IPS-18a (cell line): ENCODE data around the gene LGALS4.
"Not testable (repeated sequence)": the region's sequence is repeated elsewhere in the genome, so short reads cannot be mapped to it uniquely, and the experiment has no call there.

ENCODE experiments used
- H3K27ac ChIP-seq: one replicate; pipeline ENCODE4 v1.5.1; 2013; ENCODE audit warnings: low read length
- H3K27me3 ChIP-seq: one replicate; pipeline ENCODE4 v1.6.1; 2013; ENCODE audit warnings: mild to moderate bottlenecking, low read length; ENCODE audit not compliant: control insufficient read depth, insufficient read depth
- H3K36me3 ChIP-seq: one replicate; pipeline ENCODE4 v1.6.1; 2013; ENCODE audit warnings: low read depth, low read length; ENCODE audit not compliant: control insufficient read depth
- H3K4me1 ChIP-seq: one replicate; pipeline ENCODE4 v1.6.1; 2013; ENCODE audit warnings: low read depth, low read length; ENCODE audit not compliant: control insufficient read depth
- H3K4me3 ChIP-seq: one replicate; pipeline ENCODE4 v1.5.1; 2013; ENCODE audit warnings: low read length
- H3K9ac ChIP-seq: one replicate; pipeline ENCODE4 v1.6.1; 2013; ENCODE audit warnings: mild to moderate bottlenecking, low read length, moderate library complexity
- H3K9me3 ChIP-seq: one replicate; pipeline ENCODE4 v1.6.1; 2013; ENCODE audit warnings: low read depth, low read length; ENCODE audit not compliant: control insufficient read depth

Gene LGALS4

DNA sequence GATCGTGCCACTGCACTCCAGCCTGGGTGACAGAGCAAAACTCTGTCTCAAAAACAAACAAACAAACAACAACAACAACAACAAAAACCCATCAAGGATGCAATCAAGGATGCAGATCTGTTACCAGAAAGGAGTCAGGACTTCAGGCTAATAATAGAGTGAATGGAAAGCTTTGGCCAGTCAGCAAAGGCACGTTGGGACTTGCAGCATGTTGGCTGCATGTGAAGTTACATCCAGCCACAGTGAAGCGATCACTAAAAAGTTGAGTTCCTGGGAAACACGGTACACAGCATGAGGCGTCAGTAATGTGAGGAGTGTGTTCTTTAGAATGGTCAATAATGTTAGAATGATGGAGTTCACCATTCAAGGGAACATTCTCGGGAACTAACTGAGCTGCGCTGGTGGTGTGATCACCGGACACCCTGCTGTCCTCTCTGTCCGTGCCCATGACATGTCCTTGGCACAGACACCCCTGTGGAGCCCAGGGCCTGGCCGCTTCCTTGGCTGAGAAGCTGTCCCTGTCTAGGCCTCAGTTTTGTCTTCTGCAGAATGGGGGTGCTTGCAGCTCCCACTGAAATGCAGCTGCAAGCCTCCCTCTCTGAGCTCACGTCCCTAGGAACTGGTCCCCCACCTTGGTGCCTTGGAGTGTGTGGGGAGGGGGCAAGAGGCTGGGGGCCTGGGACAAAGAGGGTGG, 26.0 kb downstream of the LGALS4 start:
- Histone ChIP-seq H3K4me3 (no peak overlapping the region), H3K9ac (no peak overlapping the region), H3K27me3 (no peaks in the 10 kb centered on the region), H3K4me1 (no peaks in the 10 kb centered on the region), H3K9me3 (no peaks in the 10 kb centered on the region), H3K36me3 (no peaks in the 10 kb centered on the region), H3K27ac (no peak overlapping the region)

GRCh38 chr19:38786061-38786460, 26.7 kb downstream of the LGALS4 start:
- H3K9me3 ChIP-seq, H3K27me3 ChIP-seq, H3K4me1 ChIP-seq, H3K36me3 ChIP-seq, H3K27ac ChIP-seq, H3K4me3 ChIP-seq, H3K9ac ChIP-seq: not testable (repeated sequence)

DNA sequence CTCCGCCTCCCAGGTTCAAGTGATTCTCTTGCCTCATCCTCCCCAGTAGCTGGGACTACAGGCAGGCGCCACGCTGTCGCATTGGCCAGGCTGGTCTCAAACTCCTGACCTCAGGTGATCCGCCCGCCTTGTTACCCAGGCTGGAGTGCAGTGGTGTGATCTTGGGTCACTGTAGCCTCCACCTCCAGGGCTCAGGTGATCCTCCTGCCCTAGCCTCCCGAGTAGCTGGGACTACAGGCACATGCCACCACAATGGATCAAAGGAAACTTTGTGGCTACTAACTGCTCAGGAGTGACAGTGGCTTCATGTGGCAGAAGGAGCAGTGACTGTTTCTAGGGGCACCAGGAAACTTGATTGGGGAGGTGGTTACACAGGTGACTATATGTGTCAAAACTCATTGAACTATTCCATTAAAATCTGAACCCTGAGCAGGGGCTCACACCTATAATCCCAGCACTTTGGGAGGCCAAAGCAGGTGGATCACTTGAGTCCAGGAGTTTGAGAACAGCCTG, 27.5 kb downstream of the LGALS4 start:
- H3K4me3 ChIP-seq = no peak overlapping the region

DNA sequence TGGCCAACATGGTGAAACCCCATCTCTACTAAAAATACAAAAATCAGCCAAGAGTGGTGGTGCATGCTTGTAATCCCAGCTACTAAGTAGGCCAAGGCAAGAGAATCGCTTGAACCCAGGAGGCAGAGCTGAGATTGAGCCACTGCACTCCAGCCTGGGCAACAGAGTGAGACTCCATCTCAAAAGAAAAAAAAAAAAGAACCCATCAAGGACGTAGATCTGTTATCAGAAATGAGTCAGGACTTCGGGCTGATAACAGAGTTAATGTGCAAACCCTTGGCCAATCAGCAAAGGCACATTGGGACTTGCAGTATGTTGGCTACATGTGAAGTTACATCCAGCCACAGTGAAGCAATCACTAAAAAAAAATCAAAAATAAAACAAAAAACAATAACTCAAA, 28.5 kb downstream of the LGALS4 start:
- Histone ChIP-seq H3K4me1 (no peaks in the 10 kb centered on the region), H3K9me3 (no peaks in the 10 kb centered on the region), H3K9ac (no peak overlapping the region), H3K27ac (no peak overlapping the region), H3K4me3 (no peak overlapping the region), H3K27me3 (no peaks in the 10 kb centered on the region), H3K36me3 (no peaks in the 10 kb centered on the region)

More for the DNA sequence above, 27.5 kb downstream of the LGALS4 start:
- Histone ChIP-seq H3K27ac (no peak overlapping the region), H3K27me3 (no peaks in the 10 kb centered on the region), H3K9ac (no peak overlapping the region), H3K36me3 (no peaks in the 10 kb centered on the region), H3K4me1 (no peaks in the 10 kb centered on the region), H3K9me3 (no peaks in the 10 kb centered on the region)

DNA sequence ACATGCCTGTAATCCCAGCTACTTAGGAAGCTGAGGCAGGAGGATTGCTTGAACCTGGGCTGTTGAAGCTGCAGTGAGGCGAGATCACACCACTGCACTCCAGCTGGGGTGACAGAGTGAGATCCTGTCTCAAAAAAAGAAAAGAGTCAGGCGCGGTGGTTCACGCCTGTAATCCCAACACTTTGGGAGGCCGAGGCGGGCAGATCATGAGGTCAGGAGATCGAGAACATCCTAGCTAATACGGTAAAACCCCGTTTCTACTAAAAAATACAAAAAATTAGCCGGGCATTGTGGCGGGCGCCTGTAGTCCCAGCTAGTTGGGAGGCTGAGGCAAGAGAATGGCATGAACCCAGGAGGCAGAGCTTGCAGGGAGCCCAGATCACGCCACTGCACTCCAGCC, 30.5 kb downstream of the LGALS4 start:
- H3K27ac ChIP-seq, H3K27me3 ChIP-seq, H3K9me3 ChIP-seq, H3K4me1 ChIP-seq, H3K36me3 ChIP-seq, H3K9ac ChIP-seq, H3K4me3 ChIP-seq: not testable (repeated sequence)

DNA sequence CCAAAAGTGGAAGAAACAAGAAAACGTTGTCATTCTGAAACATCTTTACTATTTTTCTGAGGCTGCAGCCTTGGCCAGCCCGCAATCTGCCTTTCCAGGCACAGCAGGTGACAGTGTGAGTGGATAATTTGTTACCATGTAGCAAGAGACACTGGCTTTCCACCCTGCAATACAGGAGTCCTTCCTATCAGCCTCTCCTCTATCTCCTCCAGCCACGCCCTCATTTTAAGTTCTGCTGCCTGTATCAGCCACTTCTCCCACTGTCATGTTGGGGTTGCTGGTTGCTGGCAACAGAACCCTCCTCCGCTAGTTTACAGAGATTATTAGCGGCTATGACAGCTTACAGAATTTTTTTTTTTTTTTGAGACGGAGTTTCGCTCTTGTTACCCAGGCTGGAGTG, 31.7 kb downstream of the LGALS4 start:
- Histone ChIP-seq H3K4me3 (no peak overlapping the region), H3K27ac (no peak overlapping the region), H3K9me3 (no peaks in the 10 kb centered on the region), H3K9ac (no peak overlapping the region), H3K27me3 (no peaks in the 10 kb centered on the region), H3K36me3 (no peaks in the 10 kb centered on the region), H3K4me1 (no peaks in the 10 kb centered on the region)

- Histone ChIP-seq H3K9me3 (no peaks in the 10 kb centered on the region), H3K9ac (no peak overlapping the region), H3K36me3 (no peaks in the 10 kb centered on the region), H3K27ac (no peak overlapping the region), H3K4me3 (no peak overlapping the region), H3K27me3 (no peaks in the 10 kb centered on the region), H3K4me1 (no peaks in the 10 kb centered on the region)
Observed at GRCh38 chr19:38780443-38780842, 32.3 kb downstream of the LGALS4 start.

- no peak overlapping the region for H3K4me3 ChIP-seq
Observed at GRCh38 chr19:38778733-38779132, 34.0 kb downstream of the LGALS4 start.

DNA sequence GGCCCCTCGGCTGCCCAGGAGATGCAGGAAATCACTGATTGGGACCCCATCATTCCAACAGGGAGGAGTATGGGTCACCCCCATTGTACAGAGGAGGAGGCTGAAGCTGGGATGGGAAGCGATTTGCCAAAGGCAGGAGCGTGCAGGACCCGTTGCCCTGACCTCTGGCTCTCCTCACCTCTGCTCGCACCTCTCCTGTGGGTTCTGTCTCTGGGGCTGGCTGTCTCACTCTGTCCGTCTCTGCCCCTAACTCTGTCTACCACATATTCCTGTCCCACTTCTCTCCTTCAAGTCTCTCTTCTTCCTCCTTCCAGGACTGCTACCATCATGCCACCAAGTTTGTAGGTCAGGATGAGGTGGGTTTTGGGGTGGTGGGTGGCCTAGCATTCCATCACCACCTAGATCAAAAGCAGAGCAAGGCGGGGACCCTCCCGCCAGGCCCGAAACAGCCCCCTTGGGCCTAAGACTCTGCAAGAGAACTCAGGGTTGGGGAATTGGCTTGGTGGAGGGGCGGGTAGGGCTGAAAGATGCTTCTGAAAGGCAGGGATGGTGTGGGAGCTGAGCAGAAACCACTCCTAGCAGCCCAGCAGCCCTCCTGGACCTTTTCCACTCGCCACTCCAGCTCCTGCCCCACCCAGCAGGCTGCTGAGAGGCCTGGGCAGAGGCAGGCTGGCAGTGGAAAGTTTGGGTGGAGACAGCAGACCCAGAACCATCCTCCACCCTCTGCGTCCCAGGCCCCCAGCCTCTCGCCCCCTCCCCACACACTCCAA, 38.4 kb downstream of the LGALS4 start:
- Histone ChIP-seq H3K9ac (no peak overlapping the region), H3K36me3 (no peaks in the 10 kb centered on the region), H3K27ac (no peak overlapping the region)

More at GRCh38 chr19:38778733-38779132, 34.0 kb downstream of the LGALS4 start:
- Histone ChIP-seq H3K36me3 (no peaks in the 10 kb centered on the region), H3K9me3 (no peaks in the 10 kb centered on the region), H3K27me3 (no peaks in the 10 kb centered on the region), H3K4me1 (no peaks in the 10 kb centered on the region), H3K9ac (no peak overlapping the region), H3K27ac (no peak overlapping the region)

GRCh38 chr19:38773469-38774177, 39.1 kb downstream of the LGALS4 start, which contains the start of gene LGALS7:
LGALS7 (minus strand) TSS chr19:38773517; CDS start chr19:38773492, 25 bp downstream.
- Histone ChIP-seq H3K27me3 (no peaks in the 10 kb centered on the region), H3K9me3 (no peaks in the 10 kb centered on the region), H3K4me1 (peaks cover 4% of the 10 kb centered on the region), H3K27ac (no peak within 1 kb of the TSS), H3K9ac (no peak within 1 kb of the TSS), H3K4me3 (no peak within 1 kb of the TSS), H3K36me3 (no peaks in the 10 kb centered on the region)

More for the DNA sequence above, 38.4 kb downstream of the LGALS4 start:
- Histone ChIP-seq H3K4me3 (no peak overlapping the region), H3K27me3 (no peaks in the 10 kb centered on the region), H3K9me3 (no peaks in the 10 kb centered on the region), H3K4me1 (peaks cover 3% of the 10 kb centered on the region)

DNA sequence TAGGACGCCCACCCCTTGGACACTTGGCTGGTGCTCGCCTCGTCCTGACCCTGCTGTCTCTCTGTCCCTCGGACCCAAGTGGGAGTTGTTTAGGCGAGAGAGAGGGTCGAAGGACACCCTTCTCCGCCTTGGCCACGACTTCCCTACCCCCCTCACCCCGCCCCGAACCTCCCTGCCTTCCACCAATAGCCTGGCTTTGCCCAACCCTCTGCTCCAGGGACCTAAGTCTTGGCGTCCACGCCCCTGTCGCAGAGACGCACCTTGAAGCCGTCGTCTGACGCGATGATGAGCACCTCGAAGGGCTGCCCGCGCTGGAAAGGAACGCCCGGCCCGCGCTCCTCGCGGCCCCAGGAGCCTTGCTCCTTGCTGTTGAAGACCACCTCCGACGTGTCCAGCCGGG, 41.2 kb downstream of the LGALS4 start:
- not testable (repeated sequence) for H3K27ac ChIP-seq, H3K27me3 ChIP-seq, H3K36me3 ChIP-seq, H3K9ac ChIP-seq, H3K4me1 ChIP-seq, H3K4me3 ChIP-seq, H3K9me3 ChIP-seq
